Body of pancreas (tissue), 4 donors: ENCODE results near the gene TYRO3.
"Not testable (repeated sequence)": the region's sequence is repeated elsewhere in the genome, so short reads cannot be mapped to it uniquely, and the experiment has no call there.

Experiments
- POLR2A ChIP-seq, 3 donors: fragments of 450-650 bp; IDR thresholded peaks; one replicate each; pipeline ENCODE4 v1.6.1; 2016; ENCODE audit warnings: antibody characterized with exemption in 3 of 3, mild to moderate bottlenecking in 2 of 3
- TF ChIP-seq, protein P1 (sequence below), 7 experiments: fragments of 450-650 bp in 4 of 7; fragments of 200-600 bp in 3 of 7; sonication (generic) in 3 of 7; IDR thresholded peaks; one replicate each; pipeline ENCODE4 v1.5.1; 2016 to 2019; ENCODE audit warnings: antibody characterized with exemption in 7 of 7

DNA sequence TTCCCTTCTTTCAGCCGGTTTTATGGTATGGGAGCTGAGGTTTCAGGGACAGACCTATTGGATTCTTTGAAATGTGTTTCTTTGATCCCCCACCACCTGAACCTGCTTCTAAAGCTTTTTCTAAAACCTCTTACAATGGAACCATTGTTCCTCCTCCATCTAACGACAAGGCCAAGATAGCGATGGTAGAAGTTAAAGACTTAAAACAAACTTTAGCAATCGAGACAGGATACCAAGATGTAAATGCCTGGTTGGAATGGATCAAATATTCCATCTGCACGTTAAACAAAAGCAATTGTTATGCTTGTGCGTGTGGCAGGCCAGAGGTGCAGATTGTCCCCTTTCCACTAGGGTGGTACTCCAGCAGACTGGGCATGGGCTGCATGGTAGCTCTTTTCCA is 32.2 kb downstream of the TYRO3 start:
- TF ChIP-seq, protein P1, sequence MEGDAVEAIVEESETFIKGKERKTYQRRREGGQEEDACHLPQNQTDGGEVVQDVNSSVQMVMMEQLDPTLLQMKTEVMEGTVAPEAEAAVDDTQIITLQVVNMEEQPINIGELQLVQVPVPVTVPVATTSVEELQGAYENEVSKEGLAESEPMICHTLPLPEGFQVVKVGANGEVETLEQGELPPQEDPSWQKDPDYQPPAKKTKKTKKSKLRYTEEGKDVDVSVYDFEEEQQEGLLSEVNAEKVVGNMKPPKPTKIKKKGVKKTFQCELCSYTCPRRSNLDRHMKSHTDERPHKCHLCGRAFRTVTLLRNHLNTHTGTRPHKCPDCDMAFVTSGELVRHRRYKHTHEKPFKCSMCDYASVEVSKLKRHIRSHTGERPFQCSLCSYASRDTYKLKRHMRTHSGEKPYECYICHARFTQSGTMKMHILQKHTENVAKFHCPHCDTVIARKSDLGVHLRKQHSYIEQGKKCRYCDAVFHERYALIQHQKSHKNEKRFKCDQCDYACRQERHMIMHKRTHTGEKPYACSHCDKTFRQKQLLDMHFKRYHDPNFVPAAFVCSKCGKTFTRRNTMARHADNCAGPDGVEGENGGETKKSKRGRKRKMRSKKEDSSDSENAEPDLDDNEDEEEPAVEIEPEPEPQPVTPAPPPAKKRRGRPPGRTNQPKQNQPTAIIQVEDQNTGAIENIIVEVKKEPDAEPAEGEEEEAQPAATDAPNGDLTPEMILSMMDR (IDR thresholded peaks at IDR 0.05) = not testable (repeated sequence)
- not testable (repeated sequence) for TF ChIP-seq POLR2A (IDR thresholded peaks at IDR 0.05)
